Dermis microvascular lymphatic vessel endothelial cell (primary cell): ENCODE data around the gene XYLT1. TPM values are rescaled to one million over a fixed set of nuclear protein-coding genes. Genes with fewer than 3 reads are reported as not detected.

Source experiments
- DNase-seq, 2 donors: peaks; one replicate each; pipeline versions ENCODE4 v3.0.0 to v3.0.0-alpha.2; 2010; ENCODE audit warnings: low read depth in 2 of 2
- total RNA-seq: library from RNA; depleted of rRNA; stranded (reverse); fragments of >200 nt; gene quantifications from 2 replicates; pipeline ENCODE4 v1.2.1, GENCODE V29; 2014

The XYLT1 gene
- total RNA-seq, 1 donor from 2014 or later: 0.51 TPM

- DNase-seq: no peak
Measured at GRCh38 chr16:17160285-17160853, 310.4 kb downstream of the XYLT1 start.

GRCh38 chr16:17159617-17160016 is 311.1 kb downstream of the XYLT1 start:
- DNase-seq: no peak

GRCh38 chr16:17155936-17156335 is 314.8 kb downstream of the XYLT1 start:
- no peak for DNase-seq

- no peak for DNase-seq
Measured at GRCh38 chr16:17155485-17155884, 315.3 kb downstream of the XYLT1 start.

GRCh38 chr16:17154981-17155380 is 315.8 kb downstream of the XYLT1 start:
- no peak for DNase-seq

GRCh38 chr16:17152311-17152710 is 318.4 kb downstream of the XYLT1 start:
- no peak for DNase-seq

GRCh38 chr16:17151335-17151734 is 319.4 kb downstream of the XYLT1 start:
- DNase-seq: no peak

- no peak for DNase-seq
Measured at GRCh38 chr16:17149904-17150483, 320.8 kb downstream of the XYLT1 start.

GRCh38 chr16:17147942-17148341 is 322.8 kb downstream of the XYLT1 start:
- no peak for DNase-seq

- no peak for DNase-seq
Measured at GRCh38 chr16:17145029-17145428, 325.7 kb downstream of the XYLT1 start.

GRCh38 chr16:17144431-17144830 is 326.3 kb downstream of the XYLT1 start:
- DNase-seq: no peak

GRCh38 chr16:17143546-17144419 is 327.0 kb downstream of the XYLT1 start:
- DNase-seq: no peak

GRCh38 chr16:17138801-17139200 is 332.0 kb downstream of the XYLT1 start:
- DNase-seq: no peak

GRCh38 chr16:17135439-17135838 is 335.3 kb downstream of the XYLT1 start:
- DNase-seq: no peak

- no peak for DNase-seq
Measured at GRCh38 chr16:17134586-17134985, 336.2 kb downstream of the XYLT1 start.

GRCh38 chr16:17133851-17134250 is 336.9 kb downstream of the XYLT1 start:
- DNase-seq: no peak

- DNase-seq: no peak
Measured at GRCh38 chr16:17131351-17131750, 339.4 kb downstream of the XYLT1 start.

- DNase-seq: no peak
Measured at GRCh38 chr16:17130733-17131132, 340.0 kb downstream of the XYLT1 start.

- no peak for DNase-seq
Measured at GRCh38 chr16:17129971-17130370, 340.8 kb downstream of the XYLT1 start.

- DNase-seq: no peak
Measured at GRCh38 chr16:17128791-17129190, 342.0 kb downstream of the XYLT1 start.

- no peak for DNase-seq
Measured at GRCh38 chr16:17126156-17126555, 344.6 kb downstream of the XYLT1 start.

GRCh38 chr16:17125671-17126070 is 345.1 kb downstream of the XYLT1 start:
- no peak for DNase-seq
